ELF-1 (cell line): ENCODE measurements around the gene CD93.

Experiments used
- DNase-seq: peaks from one replicate; pipeline ENCODE4 v3.0.0-alpha.2; 2016; ENCODE audit warnings: low read depth, low spot score

CD93 gene

GRCh38 chr20:23120936-23121750, 35.0 kb upstream of the CD93 start:
- no peak for DNase-seq

- no peak for DNase-seq
Measured at GRCh38 chr20:23120261-23120660, 34.1 kb upstream of the CD93 start.

GRCh38 chr20:23119456-23120216, 33.5 kb upstream of the CD93 start:
- DNase-seq: no peak

GRCh38 chr20:23118766-23119165, 32.6 kb upstream of the CD93 start:
- no peak for DNase-seq

GRCh38 chr20:23118144-23118543, 32.0 kb upstream of the CD93 start:
- DNase-seq: no peak

GRCh38 chr20:23117738-23118137, 31.6 kb upstream of the CD93 start:
- DNase-seq: no peak

GRCh38 chr20:23116311-23117089, 30.4 kb upstream of the CD93 start:
- no peak for DNase-seq

GRCh38 chr20:23115822-23116221, 29.7 kb upstream of the CD93 start:
- DNase-seq: no peak

GRCh38 chr20:23114448-23115082, 28.4 kb upstream of the CD93 start:
- DNase-seq: no peak

GRCh38 chr20:23114018-23114417, 27.9 kb upstream of the CD93 start:
- DNase-seq: no peak

GRCh38 chr20:23112595-23112994, 26.5 kb upstream of the CD93 start:
- DNase-seq: no peak

- no peak for DNase-seq
Measured at GRCh38 chr20:23111944-23112342, 25.8 kb upstream of the CD93 start.

GRCh38 chr20:23111307-23111943, 25.3 kb upstream of the CD93 start:
- no peak for DNase-seq

- DNase-seq: no peak
Measured at GRCh38 chr20:23108871-23109270, 22.7 kb upstream of the CD93 start.

GRCh38 chr20:23107466-23107865, 21.3 kb upstream of the CD93 start:
- DNase-seq: no peak

- no peak for DNase-seq
Measured at GRCh38 chr20:23106271-23106851, 20.2 kb upstream of the CD93 start.

- no peak for DNase-seq
Measured at GRCh38 chr20:23105193-23105592, 19.1 kb upstream of the CD93 start.

- DNase-seq: no peak
Measured at GRCh38 chr20:23103284-23104018, 17.3 kb upstream of the CD93 start.

- no peak for DNase-seq
Measured at GRCh38 chr20:23101696-23102406, 15.7 kb upstream of the CD93 start.

- DNase-seq: no peak
Measured at GRCh38 chr20:23100720-23101107, 14.6 kb upstream of the CD93 start.
